Measurements from ENCODE around the gene GLRX. TPM values are rescaled to one million over a fixed set of nuclear protein-coding genes. Genes with fewer than 3 reads are reported as not detected.
"Not testable (repeated sequence)": the region's sequence is repeated elsewhere in the genome, so short reads cannot be mapped to it uniquely, and the experiment has no call there.

The GLRX gene
- 5.9 TPM for total RNA-seq
- polyA plus RNA-seq (ENCODE audit: insufficient read depth in 1 of 8, insufficient read length in 8 of 8, low replicate concordance in 1 of 8), result 10 to 100 TPM; 13.8 to 21.1 (median 15.6) TPM
- long read RNA-seq, donor 1, partial matches to known transcripts, result 0 of 5 reads
- long read RNA-seq, donor 1, other reads (novel, unspliced or antisense), result 0 of 5 reads
- long read RNA-seq, donor 2, partial matches to known transcripts, result 22 of 23 reads
- long read RNA-seq, donor 2, other reads (novel, unspliced or antisense), result 0 of 23 reads
- long read RNA-seq, donor 3, transcript GLRX-201 (3 exons, 1,211 nt), result major isoform, 5 of 145 reads
- long read RNA-seq, donor 3, partial matches to known transcripts, result 42 of 145 reads
- long read RNA-seq, donor 3, other reads (novel, unspliced or antisense), result 98 of 145 reads
- long read RNA-seq, donor 4, transcript GLRX-201 (3 exons, 1,211 nt), result major isoform, 8 of 8 reads
- long read RNA-seq, donor 4, partial matches to known transcripts, result 0 of 8 reads
- long read RNA-seq, donor 4, other reads (novel, unspliced or antisense), result 0 of 8 reads
- long read RNA-seq, donor 5, transcript GLRX-201 (3 exons, 1,211 nt), result major isoform, 27 of 27 reads
- long read RNA-seq, donor 5, partial matches to known transcripts, result 0 of 27 reads
- long read RNA-seq, donor 5, other reads (novel, unspliced or antisense), result 0 of 27 reads
- long read RNA-seq, donor 6, transcript GLRX-201 (3 exons, 1,211 nt), result major isoform, 22 of 36 reads
- long read RNA-seq, donor 6, partial matches to known transcripts, result 14 of 36 reads
- long read RNA-seq, donor 6, other reads (novel, unspliced or antisense), result 0 of 36 reads
- long read RNA-seq, donor 7, transcript GLRX-201 (3 exons, 1,211 nt), result major isoform, 17 of 20 reads
- long read RNA-seq, donor 7, partial matches to known transcripts, result 0 of 20 reads
- long read RNA-seq, donor 7, other reads (novel, unspliced or antisense), result 0 of 20 reads
- long read RNA-seq, donor 8, transcript GLRX-201 (3 exons, 1,211 nt), result major isoform, 8 of 25 reads
- long read RNA-seq, donor 8, partial matches to known transcripts, result 17 of 25 reads
- long read RNA-seq, donor 8, other reads (novel, unspliced or antisense), result 0 of 25 reads
- long read RNA-seq, donor 9, transcript GLRX-201 (3 exons, 1,211 nt), result major isoform, 10 of 15 reads
- long read RNA-seq, donor 9, partial matches to known transcripts, result 5 of 15 reads
- long read RNA-seq, donor 9, other reads (novel, unspliced or antisense), result 0 of 15 reads
- long read RNA-seq, donor 10, transcript GLRX-201 (3 exons, 1,211 nt), result major isoform, 21 of 49 reads
- long read RNA-seq, donor 10, partial matches to known transcripts, result 26 of 49 reads
- long read RNA-seq, donor 10, other reads (novel, unspliced or antisense), result 0 of 49 reads
- long read RNA-seq, donor 11, transcript GLRX-201 (3 exons, 1,211 nt), result major isoform, 9 of 10 reads
- long read RNA-seq, donor 11, partial matches to known transcripts, result 0 of 10 reads
- long read RNA-seq, donor 11, other reads (novel, unspliced or antisense), result 0 of 10 reads

GRCh38 chr5:95822542-95823181 is at the start of gene GLRX:
Gene GLRX (minus strand): TSS chr5:95822726. CDS start chr5:95822662, 64 bp downstream.
- H3K36me3 ChIP-seq (ENCODE audit: control insufficient read depth, insufficient read depth, low read length), result peaks cover 3% of the 10 kb centered on the region
- H3K9me3 ChIP-seq (replicated peaks; ENCODE audit: control insufficient read depth, low read depth, low read length), result no peaks in the 10 kb centered on the region
- H3K4me1 ChIP-seq (ENCODE audit: control insufficient read depth, insufficient read depth, low read length), result peaks cover 34% of the 10 kb centered on the region
- peak within 1 kb of the TSS; percentile 77 for H3K4me3 ChIP-seq (ENCODE audit: low read length)
- no peaks in the 10 kb centered on the region for H3K27me3 ChIP-seq (ENCODE audit: control insufficient read depth, insufficient read depth, low read length)
- 0% methylated on average over 1 of the region's 8 CpGs for WGBS (ENCODE audit: insufficient coverage)
- DNase-seq, result peak; percentile 88
- H3K27ac ChIP-seq (ENCODE audit: low read length), result peak within 1 kb of the TSS; percentile 74

DNA sequence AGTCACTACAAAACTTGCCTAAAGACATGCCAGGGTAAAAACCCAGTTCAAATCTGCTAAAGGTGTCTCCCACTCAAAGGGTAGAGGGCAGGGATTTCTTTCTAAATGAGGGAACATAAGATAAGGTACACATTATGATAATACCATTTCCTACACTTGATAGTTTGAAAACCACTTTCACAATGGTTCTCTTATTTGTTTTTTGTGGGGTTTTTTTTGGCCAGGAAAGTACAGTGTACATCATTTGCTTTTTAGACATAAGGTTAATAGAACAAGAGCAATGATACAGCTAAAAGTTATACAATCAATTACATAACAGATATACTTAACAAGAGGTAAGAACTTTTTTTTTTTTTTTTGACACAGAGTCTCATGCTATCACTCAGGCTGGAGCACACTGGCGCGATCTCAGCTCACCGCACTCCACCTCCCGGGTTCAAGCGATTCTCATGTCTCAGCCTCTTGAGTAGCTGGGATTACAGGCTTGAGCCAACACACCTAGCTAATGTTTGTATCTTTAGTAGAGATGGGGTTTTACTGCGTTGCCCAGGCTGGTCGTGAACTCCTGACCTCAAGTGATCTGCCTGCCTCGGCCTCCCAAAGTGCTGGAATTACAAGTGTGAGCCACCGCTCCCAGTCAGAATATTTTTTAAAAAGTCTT is 48.8 kb upstream of the GLRX start:
- no peak overlapping the region for H3K27ac ChIP-seq (ENCODE audit: low read length)
- H3K27me3 ChIP-seq (ENCODE audit: control insufficient read depth, insufficient read depth, low read length), result no peaks in the 10 kb centered on the region
- no peak overlapping the region for H3K4me3 ChIP-seq (ENCODE audit: low read length)
- H3K4me1 ChIP-seq (ENCODE audit: control insufficient read depth, insufficient read depth, low read length), result no peaks in the 10 kb centered on the region
- WGBS (ENCODE audit: insufficient coverage), result 100% methylated on average over 2 of the region's 9 CpGs
- no peaks in the 10 kb centered on the region for H3K9me3 ChIP-seq (replicated peaks; ENCODE audit: control insufficient read depth, low read depth, low read length)
- DNase-seq, result no peak
- no peaks in the 10 kb centered on the region for H3K36me3 ChIP-seq (ENCODE audit: control insufficient read depth, insufficient read depth, low read length)

DNA sequence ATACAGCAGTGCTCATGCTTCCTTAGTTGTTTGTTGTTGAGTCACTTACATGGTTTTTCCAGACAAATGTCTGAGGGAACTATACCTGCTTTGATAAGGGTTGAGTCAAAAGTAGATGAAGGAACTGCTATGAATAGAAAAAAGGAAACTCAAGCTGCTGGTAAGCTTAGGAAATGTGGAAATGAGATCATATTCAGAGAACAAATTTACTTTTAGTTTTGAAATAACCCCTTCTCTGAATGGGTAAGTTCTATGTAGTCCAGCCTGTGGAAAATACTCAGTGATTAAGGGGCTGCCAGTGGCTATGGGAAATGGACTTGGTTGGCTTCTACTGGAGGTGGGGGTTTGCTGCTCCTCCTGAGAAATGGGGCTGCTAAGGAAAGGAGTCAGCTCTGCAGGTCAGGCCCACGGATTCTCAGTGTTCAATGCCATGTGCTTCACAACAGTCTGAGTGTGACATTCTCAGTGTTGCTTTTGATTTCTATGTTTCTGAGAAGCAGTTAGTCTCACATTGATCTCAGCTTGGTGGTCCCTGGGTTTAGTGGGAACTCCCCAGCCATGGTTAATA is 47.7 kb upstream of the GLRX start:
- peak; percentile 33 for DNase-seq
- no peaks in the 10 kb centered on the region for H3K9me3 ChIP-seq (replicated peaks; ENCODE audit: control insufficient read depth, low read depth, low read length)
- peak overlapping the region; percentile 67 for H3K27ac ChIP-seq (ENCODE audit: low read length)
- no peaks in the 10 kb centered on the region for H3K27me3 ChIP-seq (ENCODE audit: control insufficient read depth, insufficient read depth, low read length)
- H3K4me3 ChIP-seq (ENCODE audit: low read length), result no peak overlapping the region
- no CpG with 5 or more reads among the region's 1 CpG for WGBS (ENCODE audit: insufficient coverage)
- no peaks in the 10 kb centered on the region for H3K36me3 ChIP-seq (ENCODE audit: control insufficient read depth, insufficient read depth, low read length)
- H3K4me1 ChIP-seq (ENCODE audit: control insufficient read depth, insufficient read depth, low read length), result no peaks in the 10 kb centered on the region

GRCh38 chr5:95869173-95869855 is 46.8 kb upstream of the GLRX start:
- not testable (repeated sequence) for H3K4me3 ChIP-seq (ENCODE audit: low read length); H3K27me3 ChIP-seq (ENCODE audit: control insufficient read depth, insufficient read depth, low read length); H3K9me3 ChIP-seq (replicated peaks; ENCODE audit: control insufficient read depth, low read depth, low read length); H3K27ac ChIP-seq (ENCODE audit: low read length); H3K4me1 ChIP-seq (ENCODE audit: control insufficient read depth, insufficient read depth, low read length); H3K36me3 ChIP-seq (ENCODE audit: control insufficient read depth, insufficient read depth, low read length)
- no CpG with 5 or more reads among the region's 3 CpGs for WGBS (ENCODE audit: insufficient coverage)
- DNase-seq, result peak; percentile 33

GRCh38 chr5:95868136-95868535 is 45.6 kb upstream of the GLRX start:
- H3K27ac ChIP-seq (ENCODE audit: low read length), result no peak overlapping the region
- H3K9me3 ChIP-seq (replicated peaks; ENCODE audit: control insufficient read depth, low read depth, low read length), result no peaks in the 10 kb centered on the region
- no peaks in the 10 kb centered on the region for H3K36me3 ChIP-seq (ENCODE audit: control insufficient read depth, insufficient read depth, low read length)
- no CpG with 5 or more reads among the region's 4 CpGs for WGBS (ENCODE audit: insufficient coverage)
- no peaks in the 10 kb centered on the region for H3K27me3 ChIP-seq (ENCODE audit: control insufficient read depth, insufficient read depth, low read length)
- no peaks in the 10 kb centered on the region for H3K4me1 ChIP-seq (ENCODE audit: control insufficient read depth, insufficient read depth, low read length)
- DNase-seq, result no peak
- no peak overlapping the region for H3K4me3 ChIP-seq (ENCODE audit: low read length)

- peaks cover 3% of the 10 kb centered on the region for H3K4me1 ChIP-seq (ENCODE audit: control insufficient read depth, insufficient read depth, low read length)
- H3K27me3 ChIP-seq (ENCODE audit: control insufficient read depth, insufficient read depth, low read length), result no peaks in the 10 kb centered on the region
- no peak overlapping the region for H3K4me3 ChIP-seq (ENCODE audit: low read length)
- H3K27ac ChIP-seq (ENCODE audit: low read length), result no peak overlapping the region
- H3K9me3 ChIP-seq (replicated peaks; ENCODE audit: control insufficient read depth, low read depth, low read length), result no peaks in the 10 kb centered on the region
- no peak for DNase-seq
- WGBS (ENCODE audit: insufficient coverage), result no CpG with 5 or more reads among the region's 1 CpG
- H3K36me3 ChIP-seq (ENCODE audit: control insufficient read depth, insufficient read depth, low read length), result no peaks in the 10 kb centered on the region
Measured at GRCh38 chr5:95866435-95867040, 44.0 kb upstream of the GLRX start.

DNA sequence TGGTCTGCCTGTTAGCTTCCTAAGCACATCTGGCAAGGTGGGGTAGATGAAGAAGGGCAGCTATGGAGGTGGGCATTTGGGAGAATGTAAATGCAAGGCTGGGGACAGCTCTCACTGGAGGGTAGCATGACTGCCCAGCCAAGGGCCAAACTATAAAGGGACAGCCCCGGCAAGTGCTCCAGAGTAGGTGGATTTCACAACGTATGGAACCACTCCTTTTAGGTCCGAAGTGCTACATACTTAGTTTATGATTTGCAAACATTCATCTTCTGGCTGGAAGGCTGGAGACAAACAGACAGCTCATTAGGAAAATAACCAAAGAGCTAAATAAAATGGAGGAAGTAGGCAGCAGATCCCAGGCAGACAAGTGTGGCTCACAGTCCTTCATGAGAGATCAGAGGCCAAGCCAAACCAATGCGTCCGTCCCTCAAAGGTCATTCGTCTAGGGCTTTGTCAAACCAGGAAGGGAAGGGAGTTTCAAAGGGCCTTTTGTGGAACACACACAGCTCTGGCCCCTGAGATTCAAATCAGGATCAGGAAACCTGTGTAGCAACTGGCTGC is 42.5 kb upstream of the GLRX start:
- Histone ChIP-seq H3K36me3 (ENCODE audit: control insufficient read depth, insufficient read depth, low read length) (no peaks in the 10 kb centered on the region), H3K9me3 (replicated peaks; ENCODE audit: control insufficient read depth, low read depth, low read length) (no peaks in the 10 kb centered on the region), H3K4me1 (ENCODE audit: control insufficient read depth, insufficient read depth, low read length) (peaks cover 6% of the 10 kb centered on the region), H3K27me3 (ENCODE audit: control insufficient read depth, insufficient read depth, low read length) (no peaks in the 10 kb centered on the region), H3K27ac (ENCODE audit: low read length) (no peak overlapping the region), H3K4me3 (ENCODE audit: low read length) (no peak overlapping the region)
- WGBS (ENCODE audit: insufficient coverage), result 70% methylated on average over 6 of the region's 6 CpGs
- DNase-seq, result no peak

- Histone ChIP-seq H3K4me1 (ENCODE audit: control insufficient read depth, insufficient read depth, low read length) (peaks cover 6% of the 10 kb centered on the region), H3K9me3 (replicated peaks; ENCODE audit: control insufficient read depth, low read depth, low read length) (no peaks in the 10 kb centered on the region), H3K36me3 (ENCODE audit: control insufficient read depth, insufficient read depth, low read length) (no peaks in the 10 kb centered on the region), H3K4me3 (ENCODE audit: low read length) (no peak overlapping the region), H3K27ac (ENCODE audit: low read length) (no peak overlapping the region), H3K27me3 (ENCODE audit: control insufficient read depth, insufficient read depth, low read length) (no peaks in the 10 kb centered on the region)
- WGBS (ENCODE audit: insufficient coverage), result no CpG with 5 or more reads among the region's 1 CpG
- no peak for DNase-seq
Measured at GRCh38 chr5:95864456-95864855, 41.9 kb upstream of the GLRX start.
